Measurements from ENCODE around the gene MACROD2.

DNA sequence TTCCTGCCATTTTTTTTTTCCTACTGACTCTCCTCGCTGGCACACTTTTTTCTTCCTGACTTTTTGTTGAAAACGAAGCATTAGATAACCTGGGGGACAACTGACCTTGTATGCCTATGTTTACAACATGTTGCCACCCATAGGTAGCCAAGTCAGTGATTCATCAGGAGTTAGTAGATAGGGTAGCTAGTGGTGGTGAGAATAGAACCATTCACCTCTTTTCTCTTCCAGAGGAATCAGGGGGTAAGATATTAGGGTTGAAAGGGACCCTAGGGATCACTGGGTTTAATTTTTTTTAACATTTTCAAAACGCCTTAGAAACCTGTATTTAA is 770.0 kb downstream of the MACROD2 start:
- TF ChIP-seq POLR2A (IDR thresholded peaks at IDR 0.05) (no peak), EP300 (IDR thresholded peaks at IDR 0.05) (no peak)
- TF ChIP-seq, protein P1, sequence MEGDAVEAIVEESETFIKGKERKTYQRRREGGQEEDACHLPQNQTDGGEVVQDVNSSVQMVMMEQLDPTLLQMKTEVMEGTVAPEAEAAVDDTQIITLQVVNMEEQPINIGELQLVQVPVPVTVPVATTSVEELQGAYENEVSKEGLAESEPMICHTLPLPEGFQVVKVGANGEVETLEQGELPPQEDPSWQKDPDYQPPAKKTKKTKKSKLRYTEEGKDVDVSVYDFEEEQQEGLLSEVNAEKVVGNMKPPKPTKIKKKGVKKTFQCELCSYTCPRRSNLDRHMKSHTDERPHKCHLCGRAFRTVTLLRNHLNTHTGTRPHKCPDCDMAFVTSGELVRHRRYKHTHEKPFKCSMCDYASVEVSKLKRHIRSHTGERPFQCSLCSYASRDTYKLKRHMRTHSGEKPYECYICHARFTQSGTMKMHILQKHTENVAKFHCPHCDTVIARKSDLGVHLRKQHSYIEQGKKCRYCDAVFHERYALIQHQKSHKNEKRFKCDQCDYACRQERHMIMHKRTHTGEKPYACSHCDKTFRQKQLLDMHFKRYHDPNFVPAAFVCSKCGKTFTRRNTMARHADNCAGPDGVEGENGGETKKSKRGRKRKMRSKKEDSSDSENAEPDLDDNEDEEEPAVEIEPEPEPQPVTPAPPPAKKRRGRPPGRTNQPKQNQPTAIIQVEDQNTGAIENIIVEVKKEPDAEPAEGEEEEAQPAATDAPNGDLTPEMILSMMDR (IDR thresholded peaks at IDR 0.05) = no peak

Measured in tibial nerve (tissue), 4 donors.